MM.1S (cell line): ENCODE data around the gene RNF217.

Source experiments
- DNase-seq: peaks from one replicate; pipeline ENCODE4 v3.0.0-alpha.2; 2015
- H2AFZ ChIP-seq: fragments of 300-600 bp; sonication (generic); 2 replicates; pipeline ENCODE4 v1.6.0; 2016; ENCODE audit warnings: antibody characterized with exemption, low read length
- H3F3A ChIP-seq: fragments of 300-600 bp; sonication (generic); 2 replicates; pipeline ENCODE4 v1.6.1; 2016; ENCODE audit warnings: mild to moderate bottlenecking, antibody characterized with exemption, low read length, moderate library complexity, mixed read lengths; ENCODE audit not compliant: insufficient read depth
- H3K27ac ChIP-seq: fragments of 300-600 bp; sonication (generic); 2 replicates; pipeline ENCODE4 v1.5.1; 2016; ENCODE audit warnings: mild to moderate bottlenecking, low read length
- H3K27me3 ChIP-seq: fragments of 300-600 bp; sonication (generic); replicated peaks from 2 replicates; pipeline ENCODE4 v1.6.0; 2016; ENCODE audit warnings: low read length; ENCODE audit not compliant: insufficient read depth
- H3K36me3 ChIP-seq: fragments of 300-600 bp; sonication (generic); replicated peaks from 2 replicates; pipeline ENCODE4 v1.6.1; 2016; ENCODE audit warnings: mild to moderate bottlenecking, low read length, mixed read lengths; ENCODE audit not compliant: insufficient read depth
- H3K4me1 ChIP-seq: fragments of 300-600 bp; sonication (generic); 2 replicates; pipeline ENCODE4 v1.6.1; 2016; ENCODE audit warnings: low read length, mixed read lengths
- H3K4me2 ChIP-seq: fragments of 300-600 bp; sonication (generic); 2 replicates; pipeline ENCODE4 v1.6.0; 2016; ENCODE audit warnings: low read depth, low read length
- H3K4me3 ChIP-seq: fragments of 300-600 bp; sonication (generic); 2 replicates; pipeline ENCODE4 v1.5.1; 2016; ENCODE audit warnings: low read length, mixed read lengths
- H3K79me2 ChIP-seq: fragments of 300-600 bp; sonication (generic); 2 replicates; pipeline ENCODE4 v1.6.1; 2016; ENCODE audit warnings: mixed run types, low read length, mixed read lengths
- H3K9ac ChIP-seq: fragments of 300-600 bp; sonication (generic); 2 replicates; pipeline ENCODE4 v1.6.1; 2016; ENCODE audit warnings: low read length, mixed read lengths
- H3K9me2 ChIP-seq: fragments of 300-600 bp; sonication (generic); replicated peaks from 2 replicates; pipeline ENCODE4 v1.6.1; 2016; ENCODE audit warnings: mild to moderate bottlenecking, low read length, mixed read lengths; ENCODE audit not compliant: insufficient read depth
- H3K9me3 ChIP-seq: fragments of 300-600 bp; sonication (generic); replicated peaks from 2 replicates; pipeline ENCODE4 v1.6.1; 2016; ENCODE audit warnings: mild to moderate bottlenecking, low read length, mixed read lengths; ENCODE audit not compliant: insufficient read depth
- H4K20me1 ChIP-seq: fragments of 300-600 bp; sonication (generic); 2 replicates; pipeline ENCODE4 v1.6.1; 2016; ENCODE audit warnings: mild to moderate bottlenecking, low read length, moderate library complexity, mixed read lengths; ENCODE audit not compliant: insufficient read depth
- CTCF ChIP-seq: fragments of 300-600 bp; sonication (generic); IDR thresholded peaks from 2 replicates; pipeline ENCODE4 v1.5.1; 2016; ENCODE audit warnings: antibody characterized with exemption, low read length, mixed read lengths
- EZH2 ChIP-seq: fragments of 300-600 bp; sonication (generic); optimal IDR thresholded peaks from 2 replicates; pipeline ENCODE3; 2017; ENCODE audit warnings: low read depth, mild to moderate bottlenecking, antibody characterized with exemption, low read length, mixed read lengths
- EZH2phosphoT487 ChIP-seq: fragments of 300-600 bp; sonication (generic); IDR thresholded peaks from 2 replicates; pipeline ENCODE4 v1.6.1; 2018; ENCODE audit warnings: antibody characterized with exemption, low read length

Gene RNF217

GRCh38 chr6:124991764-124992295 lies 29.6 kb downstream of the RNF217 start:
- Histone ChIP-seq H3K27me3 (no peaks in the 10 kb centered on the region), H2AFZ (no peak overlapping the region), H3K4me3 (no peak overlapping the region), H3K36me3 (no peaks in the 10 kb centered on the region), H4K20me1 (no peaks in the 10 kb centered on the region), H3K79me2 (no peaks in the 10 kb centered on the region), H3K9me2 (no peaks in the 10 kb centered on the region), H3K4me1 (no peaks in the 10 kb centered on the region), H3K27ac (no peak overlapping the region), H3F3A (no peaks in the 10 kb centered on the region), H3K9ac (no peak overlapping the region), H3K9me3 (no peaks in the 10 kb centered on the region), H3K4me2 (no peak overlapping the region)
- no peak for TF ChIP-seq EZH2
- TF ChIP-seq EZH2phosphoT487: no peak
- no peak for TF ChIP-seq CTCF
- no peak for DNase-seq

- TF ChIP-seq EZH2phosphoT487: no peak
- no peak for TF ChIP-seq EZH2
- TF ChIP-seq CTCF: no peak
- Histone ChIP-seq H3K79me2 (no peaks in the 10 kb centered on the region), H3K36me3 (no peaks in the 10 kb centered on the region)
Observed at GRCh38 chr6:124993327-124993726, 31.1 kb downstream of the RNF217 start.

GRCh38 chr6:124994648-124995047 lies 32.4 kb downstream of the RNF217 start:
- no peaks in the 10 kb centered on the region for H3K79me2 ChIP-seq
- H3K9me3 ChIP-seq: no peaks in the 10 kb centered on the region
- H3K9ac ChIP-seq: no peak overlapping the region
- DNase-seq: no peak
- no peaks in the 10 kb centered on the region for H4K20me1 ChIP-seq
- H2AFZ ChIP-seq: no peak overlapping the region
- H3K27ac ChIP-seq: no peak overlapping the region
- H3K4me3 ChIP-seq: no peak overlapping the region
- H3K4me2 ChIP-seq: no peak overlapping the region
- no peaks in the 10 kb centered on the region for H3K9me2 ChIP-seq
- no peaks in the 10 kb centered on the region for H3F3A ChIP-seq
- TF ChIP-seq CTCF (no peak), EZH2phosphoT487 (no peak), EZH2 (no peak)
- H3K27me3 ChIP-seq: no peaks in the 10 kb centered on the region
- no peaks in the 10 kb centered on the region for H3K4me1 ChIP-seq
- H3K36me3 ChIP-seq: no peaks in the 10 kb centered on the region

More at GRCh38 chr6:124993327-124993726, 31.1 kb downstream of the RNF217 start:
- Histone ChIP-seq H4K20me1 (no peaks in the 10 kb centered on the region), H3K4me3 (no peak overlapping the region), H3K27ac (no peak overlapping the region), H3K4me2 (no peak overlapping the region), H3K9me3 (no peaks in the 10 kb centered on the region), H3F3A (no peaks in the 10 kb centered on the region), H3K4me1 (no peaks in the 10 kb centered on the region), H3K9ac (no peak overlapping the region), H3K9me2 (no peaks in the 10 kb centered on the region), H2AFZ (no peak overlapping the region), H3K27me3 (no peaks in the 10 kb centered on the region)
- DNase-seq: no peak
